BE2C (cell line): ENCODE measurements around the gene SRSF4.

ENCODE experiments used
- DNase-seq: peaks from one replicate; pipeline ENCODE4 v3.0.0-alpha.2; 2020
- H3K27me3 ChIP-seq: fragments of 250-450 bp; sonication (Bioruptor Pico); 2 replicates; pipeline ENCODE4 v1.5.1; 2020; ENCODE audit warnings: mild to moderate bottlenecking
- H3K36me3 ChIP-seq: fragments of 250-450 bp; sonication (Bioruptor Pico); 2 replicates; pipeline ENCODE4 v1.5.1; 2020; ENCODE audit warnings: mild to moderate bottlenecking
- H3K4me1 ChIP-seq: fragments of 250-450 bp; sonication (Bioruptor Pico); 2 replicates; pipeline ENCODE4 v1.5.1; 2020
- H3K4me3 ChIP-seq: 2 replicates; pipeline ENCODE4 v1.5.1; 2011; ENCODE audit warnings: low read depth, low read length
- H3K9me3 ChIP-seq: fragments of 250-450 bp; sonication (Bioruptor Pico); 2 replicates; pipeline ENCODE4 v1.5.1; 2020
- TF ChIP-seq, protein P1 (sequence below): IDR thresholded peaks from 2 replicates; pipeline ENCODE4 v1.5.1; 2012; ENCODE audit warnings: mild to moderate bottlenecking, low read depth, low read length

Gene SRSF4

DNA sequence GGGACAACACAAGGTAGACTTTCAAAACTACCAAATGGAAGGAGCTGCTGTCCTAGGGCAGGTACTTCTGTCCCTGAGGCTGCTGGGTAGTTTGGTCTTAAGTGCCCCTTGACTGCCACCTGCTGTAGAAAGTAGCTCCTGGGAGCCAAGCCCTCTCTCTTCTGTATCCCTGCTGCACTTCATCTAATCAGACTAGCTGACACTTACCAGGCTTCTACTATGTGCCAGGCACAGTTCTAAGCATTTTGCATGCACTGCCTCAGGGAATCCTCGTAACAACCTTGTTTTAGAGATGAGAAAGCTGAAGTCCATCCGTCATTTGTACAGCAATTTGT lies 15.9 kb upstream of the SRSF4 start:
- Histone ChIP-seq H3K9me3 (no peaks in the 10 kb centered on the region), H3K27me3 (no peaks in the 10 kb centered on the region), H3K4me1 (peaks cover 4% of the 10 kb centered on the region), H3K4me3 (no peak overlapping the region), H3K36me3 (peaks cover 9% of the 10 kb centered on the region)
- TF ChIP-seq, protein P1, sequence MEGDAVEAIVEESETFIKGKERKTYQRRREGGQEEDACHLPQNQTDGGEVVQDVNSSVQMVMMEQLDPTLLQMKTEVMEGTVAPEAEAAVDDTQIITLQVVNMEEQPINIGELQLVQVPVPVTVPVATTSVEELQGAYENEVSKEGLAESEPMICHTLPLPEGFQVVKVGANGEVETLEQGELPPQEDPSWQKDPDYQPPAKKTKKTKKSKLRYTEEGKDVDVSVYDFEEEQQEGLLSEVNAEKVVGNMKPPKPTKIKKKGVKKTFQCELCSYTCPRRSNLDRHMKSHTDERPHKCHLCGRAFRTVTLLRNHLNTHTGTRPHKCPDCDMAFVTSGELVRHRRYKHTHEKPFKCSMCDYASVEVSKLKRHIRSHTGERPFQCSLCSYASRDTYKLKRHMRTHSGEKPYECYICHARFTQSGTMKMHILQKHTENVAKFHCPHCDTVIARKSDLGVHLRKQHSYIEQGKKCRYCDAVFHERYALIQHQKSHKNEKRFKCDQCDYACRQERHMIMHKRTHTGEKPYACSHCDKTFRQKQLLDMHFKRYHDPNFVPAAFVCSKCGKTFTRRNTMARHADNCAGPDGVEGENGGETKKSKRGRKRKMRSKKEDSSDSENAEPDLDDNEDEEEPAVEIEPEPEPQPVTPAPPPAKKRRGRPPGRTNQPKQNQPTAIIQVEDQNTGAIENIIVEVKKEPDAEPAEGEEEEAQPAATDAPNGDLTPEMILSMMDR = peak; percentile 60
- peak; percentile 48 for DNase-seq

DNA sequence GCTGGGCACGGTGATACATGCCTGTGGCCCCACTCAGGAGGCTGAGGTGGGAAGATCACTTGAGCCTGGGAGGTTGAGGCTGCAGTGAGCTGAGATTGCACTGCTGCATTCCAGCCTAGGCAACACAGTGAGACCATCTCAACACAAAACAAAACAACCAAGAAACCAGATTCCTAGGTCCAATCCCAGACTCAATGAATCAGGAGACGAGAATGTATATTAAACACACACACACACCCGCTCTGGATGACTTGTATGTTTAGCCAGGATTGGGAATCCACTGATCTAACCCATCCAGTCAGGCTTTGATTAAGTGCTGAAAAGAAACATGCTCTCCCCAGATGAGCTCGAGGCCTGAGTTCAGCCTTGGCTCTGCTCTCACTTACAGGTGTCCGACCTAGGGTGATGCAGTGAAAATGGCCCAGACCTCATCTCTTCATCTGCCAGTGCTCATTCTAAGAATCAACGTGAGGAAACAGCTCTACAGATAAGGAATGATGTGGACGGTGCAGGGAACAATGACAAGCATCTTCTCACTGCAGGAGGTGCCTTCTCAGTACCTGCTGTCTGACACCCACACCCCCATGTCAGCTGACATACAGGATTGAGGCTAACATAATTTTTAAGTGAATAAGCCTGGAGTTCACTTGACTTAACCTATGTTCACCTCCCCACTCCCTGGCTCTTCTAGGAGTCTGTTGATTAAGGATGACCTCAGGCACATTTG lies 15.3 kb upstream of the SRSF4 start:
- H3K27me3 ChIP-seq = no peaks in the 10 kb centered on the region
- no peaks in the 10 kb centered on the region for H3K9me3 ChIP-seq
- TF ChIP-seq, protein P1 = no peak
- no peak for DNase-seq
- peaks cover 7% of the 10 kb centered on the region for H3K36me3 ChIP-seq
- H3K4me1 ChIP-seq = peaks cover 4% of the 10 kb centered on the region; the same call in 1 of the 2 replicates
- H3K4me3 ChIP-seq = no peak overlapping the region

DNA sequence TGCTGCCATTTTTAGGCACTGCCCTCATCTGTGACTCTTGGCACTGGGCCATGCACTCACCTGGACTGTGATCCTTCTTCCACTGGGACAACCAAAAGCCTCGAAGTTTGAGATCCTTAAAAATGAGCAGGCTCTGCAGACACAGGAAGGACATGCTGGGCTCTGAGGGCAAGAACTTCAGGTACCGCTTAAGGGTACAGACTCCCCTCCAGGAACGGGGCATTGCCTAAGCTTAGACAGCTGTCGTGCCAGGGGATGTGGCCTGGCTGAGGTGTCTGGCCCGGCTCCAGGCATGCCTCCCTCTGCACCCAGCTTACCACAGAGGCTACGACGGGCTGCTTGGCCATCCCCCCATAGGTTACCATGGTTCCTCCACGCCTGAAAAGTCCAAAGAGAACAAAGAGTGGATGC lies 14.2 kb upstream of the SRSF4 start:
- no peaks in the 10 kb centered on the region for H3K36me3 ChIP-seq
- no peak overlapping the region for H3K4me3 ChIP-seq

DNA sequence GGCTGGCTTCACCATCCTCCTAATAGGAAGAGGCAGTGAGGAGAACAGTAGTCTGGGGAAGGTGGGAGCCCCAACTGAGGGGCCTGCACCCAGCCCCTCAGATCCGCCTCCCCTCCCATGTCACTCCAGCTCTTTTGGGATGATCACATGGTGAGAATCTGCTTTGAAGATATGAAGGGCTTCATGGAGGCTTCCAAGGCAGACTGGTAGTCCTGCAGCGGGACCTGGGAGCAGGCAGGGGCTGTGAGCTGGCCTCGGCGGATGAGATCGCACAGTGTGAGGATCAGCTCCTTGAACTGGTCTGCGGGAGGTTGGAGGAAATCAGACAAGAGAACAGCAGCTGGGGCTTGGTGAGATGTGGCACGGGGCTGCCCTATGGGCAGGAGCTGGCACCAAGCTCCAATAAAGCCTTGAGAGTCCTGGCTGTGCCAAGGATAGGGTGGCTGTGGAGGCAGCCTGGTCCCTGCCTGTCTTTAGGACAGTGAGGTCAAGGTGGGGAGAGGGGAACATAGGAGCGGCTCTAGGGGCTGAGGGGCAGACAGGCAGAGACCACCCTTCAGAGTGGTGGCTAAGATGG lies 12.3 kb upstream of the SRSF4 start:
- H3K36me3 ChIP-seq = no peaks in the 10 kb centered on the region
- TF ChIP-seq, protein P1 = no peak
- no peak overlapping the region for H3K4me3 ChIP-seq
- DNase-seq = no peak
- H3K27me3 ChIP-seq = no peaks in the 10 kb centered on the region
- no peaks in the 10 kb centered on the region for H3K9me3 ChIP-seq
- peaks cover 4% of the 10 kb centered on the region; the same call in 1 of the 2 replicates for H3K4me1 ChIP-seq

More for the DNA sequence above, 14.2 kb upstream of the SRSF4 start:
- no peaks in the 10 kb centered on the region for H3K9me3 ChIP-seq
- H3K27me3 ChIP-seq = no peaks in the 10 kb centered on the region
- TF ChIP-seq, protein P1 = no peak
- peaks cover 4% of the 10 kb centered on the region; the same call in 1 of the 2 replicates for H3K4me1 ChIP-seq
- DNase-seq = no peak

DNA sequence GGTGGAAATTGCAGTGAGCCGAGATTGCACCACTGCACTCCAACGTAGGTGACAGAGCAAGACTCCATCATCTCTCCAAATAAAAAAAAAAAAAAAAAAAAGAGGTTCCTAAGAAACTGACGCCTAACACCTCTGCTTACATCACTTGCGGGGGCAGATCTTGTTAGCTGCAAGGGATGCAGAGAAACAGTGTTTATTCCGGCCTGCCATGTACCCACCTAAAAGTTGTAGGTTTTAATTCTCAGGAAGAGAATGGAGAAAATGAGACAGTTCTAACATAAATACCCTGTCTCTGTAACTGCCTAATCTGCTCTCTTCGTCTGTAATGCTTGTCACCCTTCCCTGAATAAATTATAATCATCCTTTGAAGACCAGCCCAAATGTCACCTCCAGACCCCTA lies 9.0 kb upstream of the SRSF4 start:
- Histone ChIP-seq H3K4me1 (no peaks in the 10 kb centered on the region), H3K36me3 (no peaks in the 10 kb centered on the region), H3K9me3 (no peaks in the 10 kb centered on the region), H3K4me3 (no peak overlapping the region), H3K27me3 (no peaks in the 10 kb centered on the region)
- no peak for DNase-seq
- TF ChIP-seq, protein P1 = no peak

DNA sequence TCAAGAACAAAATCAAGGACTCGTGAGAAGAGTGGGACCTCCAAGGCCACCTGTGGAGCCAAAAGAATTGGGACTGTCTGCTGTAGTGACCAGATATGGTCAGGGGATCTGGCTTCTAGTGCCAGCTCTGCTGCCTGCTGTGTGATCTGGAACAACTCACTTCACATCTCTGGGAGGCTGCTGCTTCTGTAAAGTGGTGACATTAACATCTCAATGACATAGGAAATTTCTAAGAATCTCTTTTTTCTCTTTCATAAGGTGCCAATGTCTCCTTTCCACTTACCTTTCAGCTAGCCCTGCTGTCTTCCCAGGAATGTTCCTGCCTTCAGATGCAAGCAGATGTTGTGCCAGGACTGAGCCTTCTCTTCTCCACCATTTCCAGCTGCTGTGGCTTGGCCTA lies 5.0 kb upstream of the SRSF4 start:
- Histone ChIP-seq H3K36me3 (no peaks in the 10 kb centered on the region), H3K9me3 (no peaks in the 10 kb centered on the region), H3K27me3 (no peaks in the 10 kb centered on the region), H3K4me3 (no peak overlapping the region), H3K4me1 (no peaks in the 10 kb centered on the region)
- DNase-seq = no peak
- TF ChIP-seq, protein P1 = no peak
